Vagina (tissue), 2 donors: ENCODE results near the gene IRF1.
A peak's percentile ranks its signal among the peaks of the same experiment; 100 is the strongest.

Experiments used
- POLR2AphosphoS5 ChIP-seq, 2 donors: sonication (generic); formaldehyde crosslinking; IDR thresholded peaks; one replicate each; pipeline ENCODE4 v1.9.0; 2017; ENCODE audit warnings: antibody characterized with exemption in 2 of 2, mild to moderate bottlenecking in 2 of 2, low read depth in 1 of 2; ENCODE audit not compliant: insufficient read depth in 1 of 2
- TF ChIP-seq, protein P1 (sequence below), 3 experiments: fragments of 450-650 bp in 2 of 3; fragments of 200-600 bp in 1 of 3; sonication (generic) in 1 of 3; IDR thresholded peaks; one replicate each; pipeline ENCODE4 v1.5.1; 2017 to 2019; ENCODE audit warnings: antibody characterized with exemption in 3 of 3, mild to moderate bottlenecking in 2 of 3, moderate library complexity in 2 of 3

DNA sequence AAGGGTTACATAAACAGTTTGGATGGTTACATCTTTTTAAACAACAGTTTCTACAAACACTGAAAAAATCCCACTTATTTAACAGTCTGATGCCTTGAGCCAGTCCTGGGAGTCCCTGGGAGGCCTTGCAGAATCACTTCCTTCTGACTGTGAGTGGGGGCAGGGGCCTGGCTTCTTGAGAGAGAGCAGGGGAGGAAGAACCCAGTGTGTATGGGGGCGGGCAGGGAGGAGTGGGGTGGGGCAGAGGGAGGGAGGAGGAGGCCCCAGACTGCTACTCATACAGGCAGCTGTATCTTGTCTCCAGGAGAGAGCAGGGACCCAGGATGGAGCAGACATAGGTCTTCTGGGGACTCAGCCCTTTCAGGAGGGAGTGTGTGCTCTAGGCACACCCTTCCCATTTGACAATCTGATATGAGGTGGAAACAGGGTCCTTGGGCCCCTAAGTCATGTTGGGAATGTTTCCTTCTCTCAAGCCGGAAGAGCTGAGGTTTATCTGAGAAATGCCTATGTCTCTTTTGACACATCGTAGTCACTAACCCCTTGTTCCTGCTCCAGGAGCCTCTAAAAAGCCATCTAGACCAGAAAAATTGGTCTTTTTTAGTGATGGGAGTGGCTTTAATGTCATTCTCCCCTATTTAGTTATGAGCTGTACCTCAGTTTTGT, 52.8 kb downstream of the IRF1 start:
- TF ChIP-seq, protein P1, sequence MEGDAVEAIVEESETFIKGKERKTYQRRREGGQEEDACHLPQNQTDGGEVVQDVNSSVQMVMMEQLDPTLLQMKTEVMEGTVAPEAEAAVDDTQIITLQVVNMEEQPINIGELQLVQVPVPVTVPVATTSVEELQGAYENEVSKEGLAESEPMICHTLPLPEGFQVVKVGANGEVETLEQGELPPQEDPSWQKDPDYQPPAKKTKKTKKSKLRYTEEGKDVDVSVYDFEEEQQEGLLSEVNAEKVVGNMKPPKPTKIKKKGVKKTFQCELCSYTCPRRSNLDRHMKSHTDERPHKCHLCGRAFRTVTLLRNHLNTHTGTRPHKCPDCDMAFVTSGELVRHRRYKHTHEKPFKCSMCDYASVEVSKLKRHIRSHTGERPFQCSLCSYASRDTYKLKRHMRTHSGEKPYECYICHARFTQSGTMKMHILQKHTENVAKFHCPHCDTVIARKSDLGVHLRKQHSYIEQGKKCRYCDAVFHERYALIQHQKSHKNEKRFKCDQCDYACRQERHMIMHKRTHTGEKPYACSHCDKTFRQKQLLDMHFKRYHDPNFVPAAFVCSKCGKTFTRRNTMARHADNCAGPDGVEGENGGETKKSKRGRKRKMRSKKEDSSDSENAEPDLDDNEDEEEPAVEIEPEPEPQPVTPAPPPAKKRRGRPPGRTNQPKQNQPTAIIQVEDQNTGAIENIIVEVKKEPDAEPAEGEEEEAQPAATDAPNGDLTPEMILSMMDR (IDR thresholded peaks at IDR 0.05): no peak
- peak; percentile 27 to 55 for TF ChIP-seq POLR2AphosphoS5 (IDR thresholded peaks at IDR 0.05; ENCODE audit: insufficient read depth in 1 of 2, low read depth in 1 of 2)
